Fibroblast of the aortic adventitia (primary cell): ENCODE data around the gene RPAP2. TPM values are rescaled to one million over a fixed set of nuclear protein-coding genes. Genes with fewer than 3 reads are reported as not detected.

Experiments
- DNase-seq: peaks from one replicate; pipeline ENCODE4 v3.0.0-alpha.2; 2010; ENCODE audit warnings: low read depth
- H3K4me3 ChIP-seq: 2 replicates; pipeline ENCODE4 v1.5.1; 2011; ENCODE audit warnings: low read depth, mild to moderate bottlenecking, control low read depth, low read length, moderate library complexity
- CTCF ChIP-seq: IDR thresholded peaks from 2 replicates; pipeline ENCODE4 v1.5.1; 2011; ENCODE audit warnings: mild to moderate bottlenecking, low read length, control low read depth, inconsistent platforms; ENCODE audit not compliant: insufficient read depth
- total RNA-seq: library from RNA; depleted of rRNA; stranded (reverse); fragments of >200 nt; gene quantifications from 2 replicates; pipeline ENCODE4 v1.2.3, GENCODE V29; 2012; ENCODE audit warnings: low replicate concordance

RPAP2 gene
- total RNA-seq, 1 donor = 16.1 TPM

- H3K4me3 ChIP-seq = no peak overlapping the region
- no peak for DNase-seq
- TF ChIP-seq CTCF = no peak
Observed at GRCh38 chr1:92359986-92360385, 61.1 kb downstream of the RPAP2 start.

- no peak for TF ChIP-seq CTCF
- no peak for DNase-seq
Observed at GRCh38 chr1:92362970-92363369, 64.1 kb downstream of the RPAP2 start.

GRCh38 chr1:92363401-92363800 is 64.5 kb downstream of the RPAP2 start:
- no peak overlapping the region for H3K4me3 ChIP-seq
- TF ChIP-seq CTCF = no peak
- DNase-seq = no peak

More at GRCh38 chr1:92362970-92363369, 64.1 kb downstream of the RPAP2 start:
- no peak overlapping the region for H3K4me3 ChIP-seq

- no peak overlapping the region for H3K4me3 ChIP-seq
- DNase-seq = no peak
- TF ChIP-seq CTCF = no peak
Observed at GRCh38 chr1:92365378-92366039, 66.7 kb downstream of the RPAP2 start.

- no peak for DNase-seq
- H3K4me3 ChIP-seq = no peak overlapping the region
- TF ChIP-seq CTCF = no peak
Observed at GRCh38 chr1:92366040-92366395, 67.2 kb downstream of the RPAP2 start.

- no peak overlapping the region for H3K4me3 ChIP-seq
- DNase-seq = no peak
- no peak for TF ChIP-seq CTCF
Observed at GRCh38 chr1:92367496-92367895, 68.6 kb downstream of the RPAP2 start.

- no peak overlapping the region for H3K4me3 ChIP-seq
- TF ChIP-seq CTCF = no peak
- DNase-seq = no peak
Observed at GRCh38 chr1:92372164-92372563, 73.3 kb downstream of the RPAP2 start.
